Measurements from ENCODE around the gene GART.

The GART gene

DNA sequence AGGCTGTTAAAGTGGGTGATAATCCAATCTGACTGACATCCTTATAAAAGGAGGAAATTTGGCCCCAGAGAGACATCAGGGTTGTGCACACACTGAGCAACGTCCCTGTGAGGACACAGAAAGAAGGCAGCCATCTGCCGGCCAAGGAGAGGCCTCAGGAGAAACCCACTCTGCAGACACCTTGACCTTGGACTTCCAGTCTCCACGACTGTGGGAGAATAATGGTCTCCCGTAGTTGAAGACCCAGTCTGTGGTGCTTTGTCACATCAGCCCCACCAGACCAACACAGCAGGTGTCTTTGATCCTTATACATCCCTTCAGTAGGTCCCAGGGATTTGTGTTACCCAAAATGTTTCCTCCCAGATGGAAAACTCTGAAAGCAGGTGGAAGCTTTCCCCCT, 46.2 kb downstream of the GART start:
- TF ChIP-seq, protein P1, sequence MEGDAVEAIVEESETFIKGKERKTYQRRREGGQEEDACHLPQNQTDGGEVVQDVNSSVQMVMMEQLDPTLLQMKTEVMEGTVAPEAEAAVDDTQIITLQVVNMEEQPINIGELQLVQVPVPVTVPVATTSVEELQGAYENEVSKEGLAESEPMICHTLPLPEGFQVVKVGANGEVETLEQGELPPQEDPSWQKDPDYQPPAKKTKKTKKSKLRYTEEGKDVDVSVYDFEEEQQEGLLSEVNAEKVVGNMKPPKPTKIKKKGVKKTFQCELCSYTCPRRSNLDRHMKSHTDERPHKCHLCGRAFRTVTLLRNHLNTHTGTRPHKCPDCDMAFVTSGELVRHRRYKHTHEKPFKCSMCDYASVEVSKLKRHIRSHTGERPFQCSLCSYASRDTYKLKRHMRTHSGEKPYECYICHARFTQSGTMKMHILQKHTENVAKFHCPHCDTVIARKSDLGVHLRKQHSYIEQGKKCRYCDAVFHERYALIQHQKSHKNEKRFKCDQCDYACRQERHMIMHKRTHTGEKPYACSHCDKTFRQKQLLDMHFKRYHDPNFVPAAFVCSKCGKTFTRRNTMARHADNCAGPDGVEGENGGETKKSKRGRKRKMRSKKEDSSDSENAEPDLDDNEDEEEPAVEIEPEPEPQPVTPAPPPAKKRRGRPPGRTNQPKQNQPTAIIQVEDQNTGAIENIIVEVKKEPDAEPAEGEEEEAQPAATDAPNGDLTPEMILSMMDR (IDR thresholded peaks at IDR 0.05), result no peak

DNA sequence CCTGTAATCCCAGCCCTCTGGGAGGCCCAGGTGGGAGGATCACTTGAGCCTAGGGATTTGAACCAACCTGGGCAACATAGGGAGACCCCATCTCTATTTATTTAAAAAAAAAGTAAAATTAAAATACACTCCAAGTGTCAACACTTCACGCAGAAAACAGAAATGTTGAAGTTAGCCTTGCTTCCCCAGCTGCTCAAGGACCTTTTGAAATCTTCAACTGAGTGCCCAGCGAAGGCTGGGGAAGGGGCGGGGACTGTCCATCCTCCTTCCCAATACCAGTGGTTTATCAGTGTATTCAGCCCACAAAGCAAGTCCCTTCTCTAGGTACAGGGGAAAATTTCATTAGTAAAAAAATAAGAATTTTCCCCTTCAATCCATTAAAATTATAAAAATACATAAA, 48.2 kb downstream of the GART start:
- TF ChIP-seq, protein P1 (IDR thresholded peaks at IDR 0.05), result no peak

DNA sequence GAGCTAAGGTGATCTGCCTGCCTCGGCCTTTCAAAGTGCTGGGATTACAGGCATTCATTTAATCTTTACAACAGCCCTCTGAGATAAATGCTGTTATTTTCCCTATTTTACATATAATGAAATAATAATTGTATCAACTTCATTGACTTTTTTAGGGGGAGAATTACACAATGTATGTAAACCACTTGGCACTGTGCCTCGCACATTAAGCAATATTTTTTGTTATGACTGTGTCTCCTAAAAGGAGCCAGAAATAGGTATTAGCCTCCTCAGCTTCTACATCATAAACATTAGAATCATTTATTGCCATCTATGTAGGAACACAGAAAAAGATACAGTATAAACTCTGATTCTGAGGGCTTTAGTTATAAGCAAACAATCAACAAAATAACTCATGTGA, 49.3 kb downstream of the GART start:
- TF ChIP-seq, protein P1 (IDR thresholded peaks at IDR 0.05), result no peak

DNA sequence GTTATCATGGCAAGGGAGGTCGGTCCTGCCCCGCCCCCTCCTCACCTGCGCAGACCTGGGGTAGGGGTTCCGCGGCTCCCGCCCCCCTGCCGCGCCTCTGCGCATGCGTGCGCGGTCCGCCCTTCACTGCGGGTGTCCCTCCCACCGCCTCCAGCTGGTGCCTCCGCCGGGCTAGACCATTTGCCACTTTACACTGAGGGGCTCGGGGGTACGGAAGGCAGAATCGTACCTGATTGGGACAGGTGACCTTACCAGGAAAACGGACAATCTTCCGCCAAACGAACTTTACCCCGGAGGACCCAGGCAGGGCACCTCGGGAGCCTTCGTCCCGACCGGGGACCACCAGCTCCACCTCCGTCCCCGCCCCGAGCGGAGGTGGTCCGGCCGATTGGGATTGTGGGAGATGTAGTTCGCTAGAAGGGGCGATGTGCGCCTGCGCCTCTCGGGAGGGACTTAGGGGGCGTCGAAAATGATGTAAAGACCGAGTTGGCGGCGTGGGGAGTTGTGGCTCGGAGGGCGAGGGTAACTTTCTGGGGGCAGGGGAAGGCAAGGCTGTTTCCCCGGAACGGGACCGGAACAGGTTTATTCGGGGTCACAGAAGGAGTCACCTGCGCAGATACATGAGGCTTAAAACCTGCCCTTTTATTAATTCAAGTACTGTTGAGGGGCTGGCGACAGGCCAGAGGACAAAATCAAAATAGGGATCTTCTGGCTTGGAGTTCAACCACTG, 50.4 kb downstream of the GART start, which contains the start of gene DNAJC28:
Gene DNAJC28 (minus strand): TSS at position 344 of the 730 bp plus-strand sequence. CDS start 2,323 bp downstream, outside the sequence.
- TF ChIP-seq, protein P1 (IDR thresholded peaks at IDR 0.05), result no peak

DNA sequence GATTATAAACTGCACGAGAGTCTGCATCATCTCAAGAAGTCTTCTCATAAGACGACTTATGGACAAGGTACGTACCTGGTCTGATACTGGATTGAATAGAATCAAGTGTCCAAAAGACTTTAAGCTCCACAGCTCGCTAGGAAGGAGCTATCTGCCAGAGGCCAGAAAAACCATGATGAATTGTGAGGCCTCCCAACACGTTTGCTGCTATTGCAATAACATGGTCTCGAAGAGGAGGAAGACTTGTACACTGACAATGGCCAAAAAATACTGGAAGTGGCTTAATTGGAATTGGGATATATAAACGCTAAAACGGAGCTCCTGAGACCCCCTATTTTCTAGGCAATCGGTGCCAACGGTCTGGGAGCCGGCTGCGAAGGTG, 50.9 kb downstream of the GART start:
- TF ChIP-seq, protein P1 (IDR thresholded peaks at IDR 0.05), result no peak

DNA sequence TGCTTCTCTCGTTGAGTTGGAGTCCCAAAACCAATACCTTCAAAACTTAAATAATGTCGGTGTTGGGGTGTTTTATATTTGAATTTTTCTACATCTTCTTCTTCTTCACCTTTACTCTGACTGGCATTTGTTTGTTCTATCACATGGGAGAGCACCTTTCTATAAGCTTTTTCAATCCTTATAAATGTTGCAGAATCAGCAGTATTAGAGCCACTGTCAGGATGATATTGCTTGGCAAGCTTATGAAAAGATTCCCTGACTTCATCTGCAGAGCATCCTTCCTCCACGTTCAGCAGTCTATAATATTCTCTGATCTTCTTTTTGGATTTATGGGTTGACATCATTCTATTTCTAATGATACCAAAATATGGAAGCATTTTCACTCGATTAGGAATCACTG, 53.0 kb downstream of the GART start:
- TF ChIP-seq, protein P1 (IDR thresholded peaks at IDR 0.05), result no peak

DNA sequence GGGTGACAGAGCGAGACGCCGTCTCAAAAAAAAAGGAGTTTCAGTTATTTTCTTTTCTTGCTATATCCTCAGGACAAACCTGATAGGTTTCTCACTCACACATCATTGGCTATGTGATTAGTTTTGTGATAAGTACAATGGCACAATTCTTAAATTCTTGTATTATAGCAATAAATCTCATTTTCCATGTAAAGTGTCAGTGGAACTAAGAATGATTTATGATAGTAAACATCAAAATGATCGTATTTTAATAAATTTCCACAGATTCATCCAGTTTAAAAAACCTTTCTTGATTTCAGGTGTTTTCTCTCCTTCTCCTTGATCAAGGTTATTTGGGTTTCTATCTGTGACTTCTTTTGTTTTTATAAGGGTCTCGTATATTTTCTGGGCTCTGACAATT, 53.9 kb downstream of the GART start:
- TF ChIP-seq, protein P1 (IDR thresholded peaks at IDR 0.05), result no peak
